ENCODE results near the gene WDR1.

GRCh38 chr4:10050721-10051120, 65.9 kb downstream of the WDR1 start:
- TF ChIP-seq EZH2 (conservative IDR thresholded peaks at IDR 0.05; ENCODE audit: low read depth, low read length) = no peak
- TF ChIP-seq CTCF (CRISPR knock-in tag; IDR thresholded peaks at IDR 0.05) = no peak
- no peak for TF ChIP-seq ZBTB38 (CRISPR knock-in tag; IDR thresholded peaks at IDR 0.05)
- TF ChIP-seq SMAD1 (CRISPR knock-in tag; IDR thresholded peaks at IDR 0.05; ENCODE audit: borderline replicate concordance, low read depth) = no peak
